Upper lobe of right lung (tissue), 1 donor: ENCODE measurements around the gene NPTXR. TPM values are rescaled to one million over a fixed set of nuclear protein-coding genes. Genes with fewer than 3 reads are reported as not detected.
"Not testable (repeated sequence)": the region's sequence is repeated elsewhere in the genome, so short reads cannot be mapped to it uniquely, and the experiment has no call there.

ENCODE experiments used
- ATAC-seq: fragments of 200-7000 bp; cut with Tn5 transposase; one replicate; pipeline ENCODE4 v1.9.1; 2020; ENCODE audit warnings: mild to moderate bottlenecking, moderate library complexity
- DNase-seq: peaks from one replicate; pipeline ENCODE4 v3.0.0-alpha.2; 2020
- H3K27ac ChIP-seq: fragments of 200-600 bp; one replicate; pipeline ENCODE4 v1.8.0; 2022
- H3K27me3 ChIP-seq: fragments of 200-600 bp; one replicate; pipeline ENCODE4 v1.8.0; 2022; ENCODE audit warnings: mild to moderate bottlenecking
- H3K36me3 ChIP-seq: fragments of 200-600 bp; one replicate; pipeline ENCODE4 v1.8.0; 2022
- H3K4me1 ChIP-seq: fragments of 200-600 bp; one replicate; pipeline ENCODE4 v1.8.0; 2022
- H3K4me3 ChIP-seq: fragments of 200-600 bp; one replicate; pipeline ENCODE4 v1.8.0; 2022; ENCODE audit warnings: mild to moderate bottlenecking
- H3K9me3 ChIP-seq: fragments of 200-600 bp; one replicate; pipeline ENCODE4 v1.8.0; 2022
- CTCF ChIP-seq: fragments of 200-600 bp; IDR thresholded peaks from one replicate; pipeline ENCODE4 v1.8.0; 2022; ENCODE audit warnings: antibody characterized with exemption
- intact Hi-C: fragments of 100-400 bp; cut with DNase I; formaldehyde crosslinking; loops from one replicate; pipeline ENCODE4 v1.11.0; 2022
- total RNA-seq: library from RNA; stranded (reverse); fragmentation: NEBNext Ultra II Directional; extraction: Animal tissue kit (Norgen Biotek cat#: 25700); gene quantifications from one replicate; pipeline ENCODE4 v1.2.1, GENCODE V29; 2021
- donor health status: DM: no; HTN: yes; CAD: no; lungs with severe emphysema.

Gene NPTXR
- total RNA-seq, 1 donor from 2014 or later = 6.3 TPM

GRCh38 chr22:38820020-38820419 lies 23.8 kb downstream of the NPTXR start:
- no peaks in the 10 kb centered on the region for H3K27me3 ChIP-seq
- DNase-seq = no peak
- H3K36me3 ChIP-seq = no peaks in the 10 kb centered on the region
- intact Hi-C loops = no loop called here
- no peak for ATAC-seq
- TF ChIP-seq CTCF = no peak
- H3K4me1 ChIP-seq = no peaks in the 10 kb centered on the region
- H3K27ac ChIP-seq = no peak overlapping the region
- H3K9me3 ChIP-seq = no peaks in the 10 kb centered on the region
- no peak overlapping the region for H3K4me3 ChIP-seq

GRCh38 chr22:38819387-38819940 lies 24.4 kb downstream of the NPTXR start:
- Histone ChIP-seq H3K27me3 (no peaks in the 10 kb centered on the region), H3K4me1 (no peaks in the 10 kb centered on the region), H3K4me3 (no peak overlapping the region), H3K36me3 (no peaks in the 10 kb centered on the region), H3K27ac (no peak overlapping the region), H3K9me3 (no peaks in the 10 kb centered on the region)
- ATAC-seq (no peak), DNase-seq (no peak)
- no peak for TF ChIP-seq CTCF
- intact Hi-C loops = no loop called here

DNA sequence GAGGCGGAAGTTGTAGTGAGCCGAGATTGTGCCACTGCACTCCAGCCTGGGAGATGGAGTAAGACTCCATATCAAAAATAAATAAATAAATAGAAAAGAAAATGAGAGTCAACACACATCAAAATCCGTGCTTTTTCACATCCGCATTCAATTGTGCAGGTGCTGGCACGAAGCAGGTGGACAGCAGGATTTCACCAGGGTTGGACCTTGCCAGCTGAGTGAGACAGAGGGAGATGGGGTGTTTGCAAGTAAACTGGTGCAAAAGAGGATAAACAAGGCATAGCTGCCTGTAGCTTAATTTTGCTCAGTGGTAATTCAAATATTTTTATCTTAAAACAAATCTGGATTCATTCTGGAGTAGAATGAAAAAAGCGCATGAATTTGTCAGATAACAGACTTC lies 26.6 kb downstream of the NPTXR start:
- no peak for ATAC-seq
- DNase-seq = no peak
- Histone ChIP-seq H3K36me3 (no peaks in the 10 kb centered on the region), H3K27me3 (no peaks in the 10 kb centered on the region), H3K27ac (no peak overlapping the region), H3K9me3 (no peaks in the 10 kb centered on the region), H3K4me1 (no peaks in the 10 kb centered on the region), H3K4me3 (no peak overlapping the region)
- no peak for TF ChIP-seq CTCF
- intact Hi-C loops = no loop called here

DNA sequence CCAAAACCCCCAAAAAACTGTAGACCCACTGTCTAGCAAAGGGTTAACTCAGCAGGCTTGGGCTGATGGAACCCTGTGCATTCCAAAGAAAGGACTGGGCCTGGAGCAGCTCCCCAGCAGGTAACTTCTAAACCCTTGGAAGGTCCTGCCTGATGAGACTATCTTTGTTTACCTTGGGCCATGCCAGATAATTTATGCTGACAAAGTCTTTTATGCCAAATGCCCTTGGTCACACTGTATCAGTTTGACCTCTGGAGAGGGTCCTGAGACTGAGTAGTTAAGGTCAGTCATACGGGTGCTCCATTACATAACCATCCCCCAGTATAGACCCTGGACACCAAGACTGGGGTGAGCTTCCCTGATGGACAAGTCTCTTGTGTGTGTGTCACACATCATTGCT lies 28.0 kb downstream of the NPTXR start:
- ATAC-seq (no peak), DNase-seq (no peak)
- Histone ChIP-seq H3K27ac (no peak overlapping the region), H3K36me3 (no peaks in the 10 kb centered on the region), H3K9me3 (no peaks in the 10 kb centered on the region), H3K27me3 (no peaks in the 10 kb centered on the region), H3K4me3 (no peak overlapping the region), H3K4me1 (no peaks in the 10 kb centered on the region)
- TF ChIP-seq CTCF = no peak
- intact Hi-C loops = no loop called here

DNA sequence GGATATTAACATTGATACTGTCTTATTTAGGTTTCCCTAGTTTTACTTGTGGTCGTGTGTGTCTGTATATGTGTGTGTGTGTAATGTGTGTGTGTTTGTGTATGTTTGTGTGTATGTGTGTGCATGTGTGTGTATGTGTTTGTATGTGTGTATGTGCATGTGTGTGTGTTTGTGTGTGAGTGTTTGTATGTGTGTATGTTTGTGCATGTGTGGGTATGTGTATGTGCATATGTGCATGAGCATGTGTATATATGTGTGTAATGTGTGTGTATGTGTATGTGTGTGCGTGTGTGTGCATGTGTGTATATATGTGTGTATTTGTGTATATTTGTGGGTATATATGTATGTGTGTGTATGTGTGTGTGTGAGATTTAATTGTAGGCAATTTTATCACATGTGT lies 32.6 kb downstream of the NPTXR start:
- no peaks in the 10 kb centered on the region for H3K4me1 ChIP-seq
- peaks cover 4% of the 10 kb centered on the region for H3K9me3 ChIP-seq
- ATAC-seq (no peak), DNase-seq (no peak)
- H3K4me3 ChIP-seq = no peak overlapping the region
- H3K27ac ChIP-seq = no peak overlapping the region
- TF ChIP-seq CTCF = no peak
- no peaks in the 10 kb centered on the region for H3K36me3 ChIP-seq
- H3K27me3 ChIP-seq = no peaks in the 10 kb centered on the region
- intact Hi-C loops = no loop called here

DNA sequence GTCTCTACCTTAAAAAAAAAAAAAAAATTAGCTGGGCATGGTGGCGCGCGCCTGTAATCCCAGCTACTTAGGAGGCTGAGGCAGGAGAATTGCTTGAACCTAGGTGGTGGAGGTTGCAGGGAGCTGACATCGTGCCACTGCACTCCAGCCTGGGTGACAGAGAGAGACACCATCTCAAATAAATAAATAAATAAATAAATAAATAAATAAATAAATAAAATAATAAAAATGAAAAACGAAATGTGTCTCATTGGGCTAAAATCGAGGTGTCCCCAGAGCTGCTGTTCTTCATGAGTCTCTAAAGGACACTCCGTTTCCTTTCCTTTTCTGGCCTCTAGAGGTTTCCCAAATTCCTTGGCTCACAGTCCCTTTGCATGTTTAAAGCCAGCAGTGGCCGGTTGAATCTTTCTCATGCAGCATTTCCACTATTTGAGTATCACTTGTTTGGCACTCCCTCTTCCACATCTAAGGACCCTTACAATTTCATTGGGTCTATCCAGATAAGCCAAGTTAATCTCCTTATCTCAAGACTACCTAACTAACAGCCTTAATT lies 38.7 kb downstream of the NPTXR start:
- ATAC-seq, DNase-seq, H3K9me3 ChIP-seq, H3K36me3 ChIP-seq, H3K27ac ChIP-seq, H3K27me3 ChIP-seq, H3K4me1 ChIP-seq, intact Hi-C loops, H3K4me3 ChIP-seq: not testable (repeated sequence)
